Smooth muscle cell (in vitro differentiated cells): ENCODE measurements around the gene SYNJ2. TPM values are rescaled to one million over a fixed set of nuclear protein-coding genes. Genes with fewer than 3 reads are reported as not detected.

Experiments used
- DNase-seq: peaks from one replicate; lab custom pipeline; 2025; ENCODE audit not compliant: unreplicated experiment; lab: John Stamatoyannopoulos, UW
- H2AFZ ChIP-seq: fragments of 200-600 bp; sonication (generic); 2 replicates; pipeline ENCODE4 v1.6.0; 2016; ENCODE audit warnings: antibody characterized with exemption, low read depth, mild to moderate bottlenecking
- H3F3A ChIP-seq: fragments of 200-600 bp; sonication (generic); 2 replicates; pipeline ENCODE4 v1.6.0; 2017; ENCODE audit warnings: antibody characterized with exemption, low read depth
- H3K27ac ChIP-seq: fragments of 200-600 bp; sonication (generic); 2 replicates; pipeline ENCODE4 v1.5.1; 2016; ENCODE audit warnings: low read depth, mild to moderate bottlenecking
- H3K27me3 ChIP-seq: fragments of 200-600 bp; sonication (generic); 2 replicates; pipeline ENCODE4 v1.6.1; 2016; ENCODE audit warnings: low read depth, mild to moderate bottlenecking
- H3K36me3 ChIP-seq: fragments of 200-600 bp; sonication (generic); 2 replicates; pipeline ENCODE4 v1.5.1; 2016; ENCODE audit warnings: low read depth
- H3K4me1 ChIP-seq: fragments of 200-600 bp; sonication (generic); 2 replicates; pipeline ENCODE4 v1.5.1; 2016; ENCODE audit warnings: low read depth
- H3K4me2 ChIP-seq: fragments of 200-600 bp; sonication (generic); 2 replicates; pipeline ENCODE4 v1.6.0; 2016; ENCODE audit warnings: mild to moderate bottlenecking
- H3K4me3 ChIP-seq: fragments of 200-600 bp; sonication (generic); 2 replicates; pipeline ENCODE4 v1.5.1; 2016; ENCODE audit warnings: mild to moderate bottlenecking
- H3K79me2 ChIP-seq: fragments of 200-600 bp; sonication (generic); 2 replicates; pipeline ENCODE4 v1.6.0; 2016; ENCODE audit warnings: low read depth, mild to moderate bottlenecking
- H3K9ac ChIP-seq: fragments of 200-600 bp; sonication (generic); 2 replicates; pipeline ENCODE4 v1.6.0; 2016; ENCODE audit warnings: low read depth
- H3K9me3 ChIP-seq: fragments of 200-600 bp; sonication (generic); replicated peaks from 2 replicates; pipeline ENCODE4 v1.5.1; 2016; ENCODE audit warnings: low read depth
- H4K20me1 ChIP-seq: fragments of 200-600 bp; sonication (generic); 2 replicates; pipeline ENCODE4 v1.6.0; 2016; ENCODE audit warnings: low read depth
- WGBS: methylation state at CpG from one replicate; pipeline ENCODE4 v1.1.7; 2016; ENCODE audit warnings: low lambda C conversion rate; 5-methylcytosine and 5-hydroxymethylcytosine counted together
- polyA plus RNA-seq: library from polyadenylated mRNA; unstranded; fragments of >200 nt; fragmentation: Nextera tagmentation; extraction: Ambion mirVana; gene quantifications from 2 replicates; pipeline ENCODE4 v1.2.1, GENCODE V29; 2016
- total RNA-seq: library from RNA; depleted of rRNA; stranded (reverse); fragments of >200 nt; gene quantifications from 2 replicates; pipeline ENCODE4 v1.2.3, GENCODE V29; 2014
- TF ChIP-seq, protein P1 (sequence below): fragments of 200-600 bp; sonication (generic); IDR thresholded peaks from 2 replicates; pipeline ENCODE4 v1.5.1; 2017; ENCODE audit warnings: borderline replicate concordance, mild to moderate bottlenecking, antibody characterized with exemption; ENCODE audit not compliant: insufficient read depth, poor library complexity, severe bottlenecking

The SYNJ2 gene
- total and polyA plus RNA-seq, 2 experiments from 2014 or later: 6.0 to 6.1 TPM

DNA sequence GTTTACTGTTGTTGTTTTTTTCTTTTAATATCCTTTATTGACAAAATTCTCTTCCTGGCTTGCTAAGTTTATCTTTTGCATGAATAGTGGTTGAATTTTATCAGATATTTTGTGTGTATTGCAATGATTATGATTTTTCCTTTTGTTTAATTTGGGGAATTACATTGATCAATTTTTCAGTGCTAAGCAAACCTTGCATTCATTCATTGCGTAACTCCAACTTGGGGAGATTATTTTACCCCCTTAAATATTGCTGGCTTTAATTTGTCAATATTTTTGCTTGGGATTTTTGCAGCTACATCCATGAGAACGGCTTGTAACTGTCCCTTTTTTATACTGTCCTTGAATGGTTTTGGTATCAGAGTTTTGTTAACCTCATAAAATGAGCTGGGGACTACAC is 123.0 kb downstream of the SYNJ2 start:
- Histone ChIP-seq H4K20me1 (no peaks in the 10 kb centered on the region), H3K36me3 (no peaks in the 10 kb centered on the region)
- 94% methylated on average over 2 of the region's 2 CpGs for WGBS

DNA sequence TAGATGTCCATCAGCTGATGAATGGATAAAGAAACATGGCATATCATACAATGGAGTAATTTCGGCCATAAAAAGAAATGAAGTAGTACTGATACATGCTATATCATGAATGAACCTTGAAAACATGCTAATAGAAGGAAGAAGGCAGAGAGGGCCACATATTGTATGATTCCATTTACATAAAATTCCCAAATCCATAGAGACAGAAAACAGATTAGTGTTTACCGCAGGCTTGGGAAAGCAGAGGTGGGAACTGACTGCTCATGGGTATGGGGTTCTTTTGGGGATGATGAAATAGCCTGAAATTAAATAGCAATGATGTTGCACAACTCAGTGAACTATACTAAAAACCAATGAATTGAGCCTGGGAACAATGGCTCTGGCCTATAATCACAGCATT is 128.1 kb downstream of the SYNJ2 start:
- no peaks in the 10 kb centered on the region for H3K27me3 ChIP-seq
- H4K20me1 ChIP-seq: no peaks in the 10 kb centered on the region
- no peaks in the 10 kb centered on the region for H3F3A ChIP-seq
- no peak overlapping the region for H3K4me3 ChIP-seq
- no peak for DNase-seq
- no peaks in the 10 kb centered on the region for H3K9me3 ChIP-seq
- no peaks in the 10 kb centered on the region for H3K36me3 ChIP-seq
- TF ChIP-seq, protein P1, sequence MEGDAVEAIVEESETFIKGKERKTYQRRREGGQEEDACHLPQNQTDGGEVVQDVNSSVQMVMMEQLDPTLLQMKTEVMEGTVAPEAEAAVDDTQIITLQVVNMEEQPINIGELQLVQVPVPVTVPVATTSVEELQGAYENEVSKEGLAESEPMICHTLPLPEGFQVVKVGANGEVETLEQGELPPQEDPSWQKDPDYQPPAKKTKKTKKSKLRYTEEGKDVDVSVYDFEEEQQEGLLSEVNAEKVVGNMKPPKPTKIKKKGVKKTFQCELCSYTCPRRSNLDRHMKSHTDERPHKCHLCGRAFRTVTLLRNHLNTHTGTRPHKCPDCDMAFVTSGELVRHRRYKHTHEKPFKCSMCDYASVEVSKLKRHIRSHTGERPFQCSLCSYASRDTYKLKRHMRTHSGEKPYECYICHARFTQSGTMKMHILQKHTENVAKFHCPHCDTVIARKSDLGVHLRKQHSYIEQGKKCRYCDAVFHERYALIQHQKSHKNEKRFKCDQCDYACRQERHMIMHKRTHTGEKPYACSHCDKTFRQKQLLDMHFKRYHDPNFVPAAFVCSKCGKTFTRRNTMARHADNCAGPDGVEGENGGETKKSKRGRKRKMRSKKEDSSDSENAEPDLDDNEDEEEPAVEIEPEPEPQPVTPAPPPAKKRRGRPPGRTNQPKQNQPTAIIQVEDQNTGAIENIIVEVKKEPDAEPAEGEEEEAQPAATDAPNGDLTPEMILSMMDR: no peak
- H3K27ac ChIP-seq: no peak overlapping the region
- no peak overlapping the region for H3K4me2 ChIP-seq
- no peaks in the 10 kb centered on the region for H3K4me1 ChIP-seq
- whole genome bisulfite sequencing: 72% methylated on average over 2 of the region's 2 CpGs
- H3K9ac ChIP-seq: no peak overlapping the region
- no peak overlapping the region for H2AFZ ChIP-seq
- H3K79me2 ChIP-seq: no peaks in the 10 kb centered on the region

More for the DNA sequence above, 123.0 kb downstream of the SYNJ2 start:
- Histone ChIP-seq H3K4me2 (no peak overlapping the region), H3F3A (no peaks in the 10 kb centered on the region), H2AFZ (no peak overlapping the region), H3K4me1 (no peaks in the 10 kb centered on the region), H3K4me3 (no peak overlapping the region), H3K9ac (no peak overlapping the region), H3K27ac (no peak overlapping the region), H3K9me3 (no peaks in the 10 kb centered on the region), H3K79me2 (no peaks in the 10 kb centered on the region), H3K27me3 (no peaks in the 10 kb centered on the region)
- DNase-seq: no peak
- TF ChIP-seq, protein P1: no peak

DNA sequence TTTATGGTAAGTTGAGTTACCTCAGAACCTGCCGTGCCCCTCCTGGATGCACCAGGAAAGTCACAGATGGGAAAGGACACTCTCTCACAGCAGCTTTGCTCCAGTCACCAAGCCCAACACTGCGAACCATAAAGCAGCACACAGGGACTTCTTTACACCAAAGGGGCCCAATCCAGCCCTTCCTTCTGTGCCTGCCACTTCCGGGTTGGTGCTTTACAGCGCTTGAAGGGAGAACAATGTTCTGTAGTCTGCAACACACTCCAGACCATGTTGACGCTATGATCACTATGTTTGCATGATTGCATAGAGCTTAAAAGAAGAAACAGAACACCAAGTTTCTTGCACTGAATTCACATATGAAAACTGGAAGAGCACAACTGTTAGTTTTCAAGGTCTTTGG is 129.3 kb downstream of the SYNJ2 start:
- no peaks in the 10 kb centered on the region for H3F3A ChIP-seq
- H3K9me3 ChIP-seq: no peaks in the 10 kb centered on the region
- H3K9ac ChIP-seq: no peak overlapping the region
- H3K27ac ChIP-seq: no peak overlapping the region
- no peak overlapping the region for H2AFZ ChIP-seq
- no peaks in the 10 kb centered on the region for H4K20me1 ChIP-seq
- no peaks in the 10 kb centered on the region for H3K27me3 ChIP-seq
- H3K4me3 ChIP-seq: no peak overlapping the region
- H3K4me2 ChIP-seq: no peak overlapping the region
- no peak for DNase-seq
- TF ChIP-seq, protein P1: no peak
- no peaks in the 10 kb centered on the region for H3K36me3 ChIP-seq
- WGBS: 87% methylated on average over 5 of the region's 5 CpGs
- no peaks in the 10 kb centered on the region for H3K79me2 ChIP-seq
- no peaks in the 10 kb centered on the region for H3K4me1 ChIP-seq

- no peak for DNase-seq
- Histone ChIP-seq H3K36me3 (no peaks in the 10 kb centered on the region), H3K27ac (no peak overlapping the region)
These were observed 130.3 kb downstream of the SYNJ2 start for GRCh38 chr6:158111987-158112386.

More at GRCh38 chr6:158111987-158112386, 130.3 kb downstream of the SYNJ2 start:
- Histone ChIP-seq H3K9me3 (no peaks in the 10 kb centered on the region), H3K9ac (no peak overlapping the region), H3K27me3 (no peaks in the 10 kb centered on the region), H3K4me3 (no peak overlapping the region), H3K79me2 (no peaks in the 10 kb centered on the region), H2AFZ (no peak overlapping the region), H3K4me2 (no peak overlapping the region), H3K4me1 (no peaks in the 10 kb centered on the region), H4K20me1 (no peaks in the 10 kb centered on the region), H3F3A (no peaks in the 10 kb centered on the region)
- WGBS: 96% methylated on average over 5 of the region's 5 CpGs
- TF ChIP-seq, protein P1: no peak
